ENCODE results near the gene TRPM5. TPM values are rescaled to one million over a fixed set of nuclear protein-coding genes. Genes with fewer than 3 reads are reported as not detected.

TRPM5 gene
- total and polyA plus RNA-seq, 9 of the 15 experiments (the other 6 are each of a cell fraction or from before 2014, with no cell fraction given), result not detected

DNA sequence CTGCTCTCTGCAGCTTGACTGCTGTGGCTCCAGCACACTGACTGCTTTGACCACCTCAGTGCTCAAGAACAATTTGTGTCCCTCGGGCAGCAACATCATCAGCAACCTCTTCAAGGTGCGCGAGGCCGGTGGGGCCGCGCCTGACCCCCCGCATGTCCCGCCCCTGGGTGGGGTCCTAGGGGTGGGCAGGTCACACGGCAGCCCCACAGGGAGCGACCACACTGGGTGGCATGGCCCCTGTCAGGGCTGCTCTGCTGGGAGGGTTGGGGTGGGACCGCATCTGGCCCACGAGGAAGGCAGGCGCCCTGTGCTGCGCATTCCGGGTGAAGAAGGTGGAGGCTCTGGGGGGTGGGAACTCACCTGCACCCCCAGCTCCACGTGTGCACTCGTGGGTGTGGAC, 48.5 kb downstream of the TRPM5 start:
- Histone ChIP-seq H3K9ac (ENCODE audit: insufficient read depth in 1 of 2, low read depth in 2 of 2, low read length in 2 of 2) (no peak overlapping the region), H3K27ac (ENCODE audit: extremely low read depth, low read depth, low read length) (no peak overlapping the region), H3K79me2 (ENCODE audit: control insufficient read depth, insufficient read depth, low read length) (peaks cover 23% of the 10 kb centered on the region), H4K20me1 (replicated peaks; ENCODE audit: control insufficient read depth, insufficient read depth, low read length) (peaks cover 12% of the 10 kb centered on the region), H2AFZ (ENCODE audit: low read depth, low read length) (no peak overlapping the region), H3K36me3 (ENCODE audit: control insufficient read depth, insufficient read depth, low read length) (peaks cover 65% of the 10 kb centered on the region; the same call in 2 of the 3 replicates), H3K4me1 (replicated peaks in 1 of 2; ENCODE audit: control insufficient read depth in 2 of 2, insufficient read depth in 2 of 2, low read length in 2 of 2) (peaks cover 7 to 79% of the 10 kb centered on the region in 2 experiments; a peak in 4 of 5 replicates), H3K4me2 (ENCODE audit: insufficient read depth, low read length) (no peak overlapping the region), H3K27me3 (ENCODE audit: control insufficient read depth in 2 of 2, insufficient read depth in 2 of 2, low read length in 2 of 2) (no peaks in the 10 kb centered on the region), H3K9me3 (replicated peaks; ENCODE audit: control insufficient read depth, insufficient read depth, low read depth, low read length) (no peaks in the 10 kb centered on the region), H3K4me3 (no peak overlapping the region), H3K9me1 (ENCODE audit: control insufficient read depth, insufficient read depth, low read length) (peaks cover 3% of the 10 kb centered on the region)
- no peak for TF ChIP-seq ZBTB17 (CRISPR knock-in tag; IDR thresholded peaks at IDR 0.05)
- TF ChIP-seq, protein P1, sequence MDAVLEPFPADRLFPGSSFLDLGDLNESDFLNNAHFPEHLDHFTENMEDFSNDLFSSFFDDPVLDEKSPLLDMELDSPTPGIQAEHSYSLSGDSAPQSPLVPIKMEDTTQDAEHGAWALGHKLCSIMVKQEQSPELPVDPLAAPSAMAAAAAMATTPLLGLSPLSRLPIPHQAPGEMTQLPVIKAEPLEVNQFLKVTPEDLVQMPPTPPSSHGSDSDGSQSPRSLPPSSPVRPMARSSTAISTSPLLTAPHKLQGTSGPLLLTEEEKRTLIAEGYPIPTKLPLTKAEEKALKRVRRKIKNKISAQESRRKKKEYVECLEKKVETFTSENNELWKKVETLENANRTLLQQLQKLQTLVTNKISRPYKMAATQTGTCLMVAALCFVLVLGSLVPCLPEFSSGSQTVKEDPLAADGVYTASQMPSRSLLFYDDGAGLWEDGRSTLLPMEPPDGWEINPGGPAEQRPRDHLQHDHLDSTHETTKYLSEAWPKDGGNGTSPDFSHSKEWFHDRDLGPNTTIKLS (IDR thresholded peaks at IDR 0.05; ENCODE audit: borderline replicate concordance, low read depth), result no peak
- TF ChIP-seq EHMT2 (IDR thresholded peaks at IDR 0.05), result no peak
- no peak for TF ChIP-seq ZNF707 (CRISPR knock-in tag; conservative IDR thresholded peaks at IDR 0.05)
- TF ChIP-seq POLR2G (IDR thresholded peaks at IDR 0.05; ENCODE audit: low read depth, low read length), result peak; percentile 32; the same call in 1 of the 2 replicates
- TF ChIP-seq NFE2L1 (tag; IDR thresholded peaks at IDR 0.05; ENCODE audit: borderline replicate concordance, low read depth), result no peak
- no peak for TF ChIP-seq MTA2 (IDR thresholded peaks at IDR 0.05; ENCODE audit: low read depth)
- no peak for ATAC-seq
- no peak for FAIRE-seq
- ChIA-PET CTCF (ENCODE audit: low intra/inter-chr PET ratio) (no interaction called here), POLR2A (no interaction called here)
- BruUV-seq (replicated peaks), result no TSS peak
- intact Hi-C loops (cut with micrococcal nuclease), result no loop called here
- in situ Hi-C loops (cut with MboI), result no loop called here
- DNase-seq (ENCODE audit: extremely low read depth in 1 of 4, low spot score in 3 of 4), result no peak
- WGBS (ENCODE audit: insufficient coverage, low coverage, missing lambda C conversion rate), result 97% methylated on average over 6 of the region's 17 CpGs

All from K562 (cell line).